ENCODE measurements around the gene CNTN4.

Gene CNTN4

GRCh38 chr3:2247831-2248230 lies 149.2 kb downstream of the CNTN4 start:
- H3K4me3 Mint-ChIP-seq = no peak overlapping the region
- H3K27ac Mint-ChIP-seq = no peak overlapping the region
- H3K4me1 Mint-ChIP-seq = peaks cover 9% of the 10 kb centered on the region
- H3K27me3 Mint-ChIP-seq (ENCODE audit: low read depth, poor library complexity) = no peaks in the 10 kb centered on the region
- no peaks in the 10 kb centered on the region for H3K9me3 Mint-ChIP-seq
- no peaks in the 10 kb centered on the region for H3K36me3 Mint-ChIP-seq (ENCODE audit: low read depth)
- DNase-seq = no peak
- TF ChIP-seq CTCF (IDR thresholded peaks at IDR 0.05) = no peak

GRCh38 chr3:2250783-2251182 lies 152.1 kb downstream of the CNTN4 start:
- Mint-ChIP-seq H3K9me3 (no peaks in the 10 kb centered on the region), H3K4me3 (no peak overlapping the region), H3K27ac (no peak overlapping the region), H3K36me3 (ENCODE audit: low read depth) (no peaks in the 10 kb centered on the region), H3K27me3 (ENCODE audit: low read depth, poor library complexity) (peaks cover 3% of the 10 kb centered on the region), H3K4me1 (peaks cover 9% of the 10 kb centered on the region)
- DNase-seq = no peak
- no peak for TF ChIP-seq CTCF (IDR thresholded peaks at IDR 0.05)

GRCh38 chr3:2261747-2262146 lies 163.1 kb downstream of the CNTN4 start:
- DNase-seq = no peak
- TF ChIP-seq CTCF (IDR thresholded peaks at IDR 0.05) = no peak
- Mint-ChIP-seq H3K27ac (no peak overlapping the region), H3K4me1 (no peaks in the 10 kb centered on the region), H3K36me3 (ENCODE audit: low read depth) (no peaks in the 10 kb centered on the region), H3K9me3 (peaks cover 4% of the 10 kb centered on the region), H3K4me3 (no peak overlapping the region), H3K27me3 (ENCODE audit: low read depth, poor library complexity) (no peaks in the 10 kb centered on the region)

- DNase-seq = no peak
- Mint-ChIP-seq H3K27me3 (ENCODE audit: low read depth, poor library complexity) (no peaks in the 10 kb centered on the region), H3K4me1 (no peaks in the 10 kb centered on the region), H3K36me3 (ENCODE audit: low read depth) (no peaks in the 10 kb centered on the region), H3K27ac (no peak overlapping the region), H3K4me3 (no peak overlapping the region), H3K9me3 (peaks cover 3% of the 10 kb centered on the region)
- no peak for TF ChIP-seq CTCF (IDR thresholded peaks at IDR 0.05)
These were observed 163.5 kb downstream of the CNTN4 start for GRCh38 chr3:2262204-2262603.

GRCh38 chr3:2266606-2267005 lies 167.9 kb downstream of the CNTN4 start:
- DNase-seq = no peak
- no peaks in the 10 kb centered on the region for H3K27me3 Mint-ChIP-seq (ENCODE audit: low read depth, poor library complexity)
- no peak overlapping the region for H3K4me3 Mint-ChIP-seq
- no peak overlapping the region for H3K27ac Mint-ChIP-seq
- no peak for TF ChIP-seq CTCF (IDR thresholded peaks at IDR 0.05)
- no peaks in the 10 kb centered on the region for H3K4me1 Mint-ChIP-seq
- H3K9me3 Mint-ChIP-seq = no peaks in the 10 kb centered on the region
- no peaks in the 10 kb centered on the region for H3K36me3 Mint-ChIP-seq (ENCODE audit: low read depth)

- DNase-seq = no peak
- H3K27ac Mint-ChIP-seq = no peak overlapping the region
- no peak for TF ChIP-seq CTCF (IDR thresholded peaks at IDR 0.05)
- no peak overlapping the region for H3K4me3 Mint-ChIP-seq
- no peaks in the 10 kb centered on the region for H3K36me3 Mint-ChIP-seq (ENCODE audit: low read depth)
- H3K27me3 Mint-ChIP-seq (ENCODE audit: low read depth, poor library complexity) = no peaks in the 10 kb centered on the region
- H3K9me3 Mint-ChIP-seq = no peaks in the 10 kb centered on the region
- H3K4me1 Mint-ChIP-seq = peaks cover under 1% of the 10 kb centered on the region
These were observed 170.1 kb downstream of the CNTN4 start for GRCh38 chr3:2268779-2269178.

All from nephron progenitor cell (in vitro differentiated cells).